Activated T-cell treated with anti-CD3 and anti-CD28 coated beads for 4 hours (primary cell): ENCODE measurements around the gene LMLN.
"Not testable (repeated sequence)": the region's sequence is repeated elsewhere in the genome, so short reads cannot be mapped to it uniquely, and the experiment has no call there.

Experiments
- DNase-seq: peaks from one replicate; pipeline ENCODE4 v3.0.0-alpha.2; 2020

LMLN gene

GRCh38 chr3:198027799-198028390 lies 67.9 kb downstream of the LMLN start:
- no peak for DNase-seq

GRCh38 chr3:198028718-198029117 lies 68.7 kb downstream of the LMLN start:
- DNase-seq: no peak

DNA sequence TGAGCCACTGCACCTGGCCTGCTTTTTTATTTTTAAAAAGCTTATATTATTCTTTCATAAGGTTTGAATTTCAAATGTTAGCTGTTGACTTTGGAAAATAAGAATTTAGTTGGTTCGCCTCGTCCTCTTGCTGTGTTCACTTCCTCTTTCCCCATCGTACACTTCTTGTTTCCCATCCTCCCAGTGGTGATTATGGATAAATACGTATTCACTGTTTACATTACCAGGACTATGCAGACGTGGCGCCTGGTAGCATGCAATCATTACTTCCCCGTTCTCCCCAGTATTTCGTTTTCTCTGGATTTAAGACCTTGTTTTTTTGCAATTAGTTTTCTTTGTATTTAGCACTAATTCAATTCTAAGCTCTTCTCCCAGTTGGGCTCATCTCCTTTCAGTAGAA lies 70.1 kb downstream of the LMLN start:
- DNase-seq: no peak

- no peak for DNase-seq
These were observed 70.7 kb downstream of the LMLN start for GRCh38 chr3:198030726-198031125.

DNA sequence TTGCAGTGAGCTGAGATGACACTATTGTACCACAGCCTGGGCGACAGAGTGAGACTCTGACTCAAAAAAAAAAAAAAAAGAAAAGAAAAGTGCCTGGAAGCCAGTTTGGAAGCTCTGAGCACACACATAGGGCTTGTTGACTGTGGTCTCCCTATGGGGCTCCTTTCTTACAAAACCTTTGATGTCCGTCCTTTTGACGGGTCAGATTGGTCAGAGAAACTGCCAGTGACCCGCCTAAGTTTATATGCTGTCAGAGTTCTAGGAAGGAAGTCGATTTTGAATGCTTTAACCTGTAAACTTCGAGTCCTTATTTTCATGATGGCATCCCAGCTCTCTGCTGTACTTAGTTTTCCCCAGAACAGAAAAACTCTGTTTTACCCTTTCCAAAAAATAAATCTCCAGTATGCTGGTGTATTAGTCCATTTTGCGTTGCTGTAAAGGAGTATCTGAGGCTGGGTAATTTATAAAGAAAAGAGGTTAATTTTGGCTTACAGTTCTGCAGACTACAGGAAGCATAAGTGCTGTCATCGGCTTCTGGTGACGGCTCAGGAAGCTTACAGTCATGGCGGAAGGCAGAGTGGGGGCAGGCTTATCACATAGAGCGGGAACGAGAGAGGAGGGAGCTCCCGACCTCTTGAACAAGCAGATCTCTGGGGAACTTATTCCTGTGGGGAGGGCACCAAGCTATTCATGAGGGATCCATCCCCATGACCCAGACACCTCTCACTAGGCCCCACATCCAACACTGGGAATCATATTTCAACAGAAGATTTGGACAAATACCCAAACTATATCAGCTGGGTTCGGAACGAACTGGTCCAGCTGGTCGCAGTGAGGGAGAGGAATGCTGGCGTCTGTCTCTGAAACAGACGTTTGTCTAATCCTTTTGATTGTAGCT lies 72.3 kb downstream of the LMLN start:
- DNase-seq: no peak

DNA sequence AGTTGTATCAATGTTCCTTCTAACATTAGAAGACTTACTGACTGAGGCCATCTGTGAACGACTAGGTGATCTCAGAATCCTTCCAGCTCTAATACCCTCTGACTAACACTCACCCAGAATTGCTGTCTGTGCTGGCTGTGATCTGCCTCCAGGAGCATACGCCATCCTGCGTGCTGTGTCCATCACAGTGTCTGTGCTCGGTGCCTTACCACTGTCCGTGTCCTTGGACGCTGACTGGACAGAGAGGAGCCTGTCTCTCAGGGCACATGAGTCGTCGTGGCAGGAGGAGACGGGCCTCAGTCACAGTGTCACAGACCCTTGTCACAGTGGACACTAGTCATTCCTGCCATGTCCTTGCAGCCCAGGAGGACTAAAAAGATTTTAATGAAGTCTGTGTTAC lies 83.1 kb downstream of the LMLN start:
- DNase-seq: no peak

- DNase-seq: no peak
These were observed 86.3 kb downstream of the LMLN start for GRCh38 chr3:198046120-198046857.

DNA sequence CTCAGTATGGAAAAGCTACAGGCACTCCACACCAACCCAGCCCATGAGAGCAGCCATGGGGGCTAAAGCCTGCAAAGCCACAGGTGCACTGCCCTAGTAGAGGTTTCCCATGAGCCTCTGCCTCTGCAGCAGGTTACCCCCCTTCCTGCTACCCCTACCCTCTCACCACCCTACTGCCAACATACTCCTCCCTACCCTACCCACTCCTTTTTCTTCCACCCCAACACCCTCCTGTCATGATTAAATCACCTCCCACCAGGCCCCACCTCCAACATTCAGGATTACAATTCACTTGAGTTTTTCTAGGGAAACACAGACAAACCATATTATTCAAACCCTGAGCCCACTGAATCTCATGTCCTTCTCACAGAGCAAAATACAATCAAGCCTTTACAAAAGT lies 88.4 kb downstream of the LMLN start:
- no peak for DNase-seq

- DNase-seq: no peak
These were observed 91.8 kb downstream of the LMLN start for GRCh38 chr3:198051836-198052235.

GRCh38 chr3:198053462-198053861 lies 93.4 kb downstream of the LMLN start:
- not testable (repeated sequence) for DNase-seq

- DNase-seq: no peak
These were observed 101.4 kb downstream of the LMLN start for GRCh38 chr3:198061119-198062067.

- DNase-seq: no peak
These were observed 102.0 kb downstream of the LMLN start for GRCh38 chr3:198062068-198062465.

DNA sequence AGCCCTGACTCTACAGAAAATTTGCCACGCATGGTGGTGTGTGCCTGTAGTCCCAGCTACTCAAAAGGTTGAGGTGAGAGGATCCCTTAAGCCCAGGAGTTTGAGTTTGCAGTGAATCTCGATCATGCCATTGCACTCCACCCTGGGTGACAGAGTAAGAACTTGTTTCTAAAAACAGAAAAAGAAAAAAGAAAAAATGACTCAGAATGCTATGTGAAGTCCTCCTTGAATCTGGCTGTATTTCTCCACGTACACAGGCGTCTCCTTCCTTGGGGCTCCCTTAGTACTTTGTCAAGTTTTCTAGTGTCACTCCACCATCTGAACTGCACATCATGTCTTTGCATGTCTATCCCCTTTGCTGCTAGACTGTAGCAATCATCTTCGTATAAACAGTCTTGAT lies 104.4 kb downstream of the LMLN start:
- DNase-seq: no peak

GRCh38 chr3:198065897-198066296 lies 105.9 kb downstream of the LMLN start:
- no peak for DNase-seq

DNA sequence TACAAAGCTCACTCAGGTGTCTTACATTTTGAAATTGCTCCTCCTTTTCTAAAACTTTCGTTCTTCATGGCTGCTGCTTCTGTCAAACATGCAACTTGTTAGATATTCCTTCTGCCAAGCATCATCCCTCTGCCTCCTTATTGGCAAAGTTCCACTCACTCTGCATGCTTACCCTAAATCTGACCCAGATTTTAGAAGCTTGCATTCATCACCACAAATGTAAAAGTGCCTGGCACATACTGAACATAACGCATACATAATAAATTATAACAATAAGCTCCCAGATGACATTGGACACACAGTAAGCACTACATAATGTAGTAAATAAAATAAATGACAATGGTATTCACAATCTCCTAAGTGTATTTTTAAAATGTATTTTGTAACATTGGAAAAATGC lies 107.4 kb downstream of the LMLN start:
- no peak for DNase-seq

DNA sequence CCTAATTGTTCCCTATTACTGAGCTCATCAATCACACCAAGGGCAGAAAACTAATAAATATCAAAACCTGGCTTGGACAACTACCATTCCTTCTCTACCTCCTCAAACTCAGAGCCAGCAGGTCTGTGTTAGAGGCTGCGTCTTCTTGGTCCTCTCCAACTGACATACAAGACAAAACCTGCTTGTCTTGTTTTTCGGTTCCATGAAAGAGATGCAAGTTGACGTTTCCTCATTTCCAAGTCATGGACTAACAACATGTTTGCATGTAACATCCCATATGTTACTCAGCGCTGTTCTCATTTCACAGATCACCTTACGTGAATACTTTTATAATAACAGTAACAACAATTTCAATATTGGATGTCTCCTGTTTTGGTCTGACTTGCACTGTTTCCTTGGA lies 110.9 kb downstream of the LMLN start:
- no peak for DNase-seq

GRCh38 chr3:198071602-198072287 lies 111.7 kb downstream of the LMLN start:
- peak; percentile 35 for DNase-seq

DNA sequence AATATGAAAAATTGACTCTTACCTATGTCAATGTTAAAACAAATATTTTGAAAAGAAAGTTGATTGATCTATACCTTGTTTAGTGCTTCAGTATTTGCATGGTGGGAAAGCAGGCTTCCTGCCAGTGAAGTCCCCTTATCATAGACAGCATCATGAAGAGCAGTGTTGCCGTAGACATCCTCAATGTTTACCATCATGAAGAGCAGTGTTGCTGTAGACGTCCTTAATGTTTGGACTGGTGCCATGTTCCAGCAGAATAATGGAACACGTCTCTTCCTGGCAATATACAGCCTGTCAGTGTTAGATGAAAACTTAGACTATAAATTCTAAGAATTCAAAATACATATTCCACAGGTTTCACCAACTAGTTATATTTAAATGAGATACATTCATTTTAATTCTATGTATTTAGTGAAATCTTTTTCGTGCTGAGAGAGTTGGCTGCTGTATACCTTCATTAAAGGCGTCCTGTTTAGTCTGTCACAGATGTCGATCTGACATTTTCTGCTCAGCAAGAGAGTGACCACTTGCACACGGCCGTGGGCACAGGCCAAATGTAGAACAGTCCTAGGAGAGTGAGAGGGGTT lies 116.8 kb downstream of the LMLN start:
- no peak for DNase-seq

- peak; percentile 16 for DNase-seq
These were observed 119.9 kb downstream of the LMLN start for GRCh38 chr3:198079771-198080520.

- DNase-seq: peak; percentile 57
These were observed 120.7 kb downstream of the LMLN start for GRCh38 chr3:198080521-198081384.
